ENCODE measurements around the gene HECTD4.
"Not testable (repeated sequence)": the region's sequence is repeated elsewhere in the genome, so short reads cannot be mapped to it uniquely, and the experiment has no call there.

The HECTD4 gene

GRCh38 chr12:112158461-112159145 lies 223.6 kb downstream of the HECTD4 start:
- not testable (repeated sequence) for DNase-seq (ENCODE audit: low read depth)

GRCh38 chr12:112153893-112154219 lies 228.4 kb downstream of the HECTD4 start:
- no peak for DNase-seq (ENCODE audit: low read depth)

- DNase-seq (ENCODE audit: low read depth): no peak
These were observed 228.9 kb downstream of the HECTD4 start for GRCh38 chr12:112153181-112153892.

GRCh38 chr12:112151766-112152541 lies 230.3 kb downstream of the HECTD4 start:
- no peak for DNase-seq (ENCODE audit: low read depth)

- DNase-seq (ENCODE audit: low read depth): no peak
These were observed 232.6 kb downstream of the HECTD4 start for GRCh38 chr12:112149596-112149995.

GRCh38 chr12:112148031-112148513 lies 234.2 kb downstream of the HECTD4 start:
- DNase-seq (ENCODE audit: low read depth): no peak

GRCh38 chr12:112146123-112146522 lies 236.1 kb downstream of the HECTD4 start:
- DNase-seq (ENCODE audit: low read depth): no peak

GRCh38 chr12:112140728-112141127 lies 241.5 kb downstream of the HECTD4 start:
- no peak for DNase-seq (ENCODE audit: low read depth)

GRCh38 chr12:112134731-112135130 lies 247.5 kb downstream of the HECTD4 start:
- DNase-seq (ENCODE audit: low read depth): no peak

- DNase-seq (ENCODE audit: low read depth): no peak
These were observed 248.8 kb downstream of the HECTD4 start for GRCh38 chr12:112133418-112133817.

GRCh38 chr12:112131686-112132085 lies 250.5 kb downstream of the HECTD4 start:
- no peak for DNase-seq (ENCODE audit: low read depth)

- no peak for DNase-seq (ENCODE audit: low read depth)
These were observed 251.7 kb downstream of the HECTD4 start for GRCh38 chr12:112130441-112130998.

GRCh38 chr12:112126911-112127310 lies 255.3 kb downstream of the HECTD4 start:
- DNase-seq (ENCODE audit: low read depth): no peak

- DNase-seq (ENCODE audit: low read depth): no peak
These were observed 256.2 kb downstream of the HECTD4 start for GRCh38 chr12:112126000-112126438.

- peak; percentile 97 for DNase-seq (ENCODE audit: low read depth)
These were observed 256.8 kb downstream of the HECTD4 start, which contains the start of gene TRAFD1 for GRCh38 chr12:112125250-112125999. TRAFD1 (plus strand) TSS chr12:112125560; CDS start chr12:112130523, 4,963 bp downstream.

- DNase-seq (ENCODE audit: low read depth): no peak
These were observed 257.3 kb downstream of the HECTD4 start for GRCh38 chr12:112124918-112125249.

- no peak for DNase-seq (ENCODE audit: low read depth)
These were observed 259.2 kb downstream of the HECTD4 start for GRCh38 chr12:112122823-112123690.

GRCh38 chr12:112121780-112122565 lies 260.3 kb downstream of the HECTD4 start:
- DNase-seq (ENCODE audit: low read depth): no peak

GRCh38 chr12:112117685-112118084 lies 264.5 kb downstream of the HECTD4 start:
- no peak for DNase-seq (ENCODE audit: low read depth)
